ENCODE data around the gene PGM1.
A peak's percentile ranks its signal among the peaks of the same experiment; 100 is the strongest.

Gene PGM1

GRCh38 chr1:63601463-63601862, 8.3 kb downstream of the PGM1 start:
- no peak for DNase-seq

GRCh38 chr1:63601912-63602311, 8.7 kb downstream of the PGM1 start:
- DNase-seq = no peak

GRCh38 chr1:63602629-63603028, 9.4 kb downstream of the PGM1 start:
- no peak for DNase-seq

GRCh38 chr1:63603810-63604209, 10.6 kb downstream of the PGM1 start:
- DNase-seq = no peak

- no peak for DNase-seq
Observed at GRCh38 chr1:63607322-63607721, 14.1 kb downstream of the PGM1 start.

- DNase-seq = no peak
Observed at GRCh38 chr1:63611231-63611630, 18.0 kb downstream of the PGM1 start.

GRCh38 chr1:63612564-63612963, 19.4 kb downstream of the PGM1 start:
- no peak for DNase-seq

GRCh38 chr1:63612971-63613370, 19.8 kb downstream of the PGM1 start:
- no peak for DNase-seq

GRCh38 chr1:63615768-63616420, 22.7 kb downstream of the PGM1 start:
- DNase-seq = peak; percentile 79

- DNase-seq = no peak
Observed at GRCh38 chr1:63617450-63617849, 24.2 kb downstream of the PGM1 start.

GRCh38 chr1:63618011-63618410, 24.8 kb downstream of the PGM1 start:
- DNase-seq = no peak

- DNase-seq = no peak
Observed at GRCh38 chr1:63619558-63619957, 26.3 kb downstream of the PGM1 start.

GRCh38 chr1:63620671-63621070, 27.5 kb downstream of the PGM1 start:
- DNase-seq = no peak

GRCh38 chr1:63621075-63621474, 27.9 kb downstream of the PGM1 start:
- no peak for DNase-seq

- peak; percentile 22 for DNase-seq
Observed at GRCh38 chr1:63621698-63622097, 28.5 kb downstream of the PGM1 start.

GRCh38 chr1:63622849-63623566, 29.8 kb downstream of the PGM1 start:
- DNase-seq = peak; percentile 22

GRCh38 chr1:63623952-63624351, 30.7 kb downstream of the PGM1 start:
- peak; percentile 53 for DNase-seq

- no peak for DNase-seq
Observed at GRCh38 chr1:63624911-63625310, 31.7 kb downstream of the PGM1 start.

- DNase-seq = no peak
Observed at GRCh38 chr1:63626222-63626621, 33.0 kb downstream of the PGM1 start.

- DNase-seq = no peak
Observed at GRCh38 chr1:63628607-63629006, 35.4 kb downstream of the PGM1 start.

- DNase-seq = no peak
Observed at GRCh38 chr1:63630238-63630637, 37.0 kb downstream of the PGM1 start.

GRCh38 chr1:63630666-63631065, 37.5 kb downstream of the PGM1 start:
- DNase-seq = no peak

- no peak for DNase-seq
Observed at GRCh38 chr1:63632110-63632509, 38.9 kb downstream of the PGM1 start.

- no peak for DNase-seq
Observed at GRCh38 chr1:63633281-63633680, 40.1 kb downstream of the PGM1 start.

- DNase-seq = no peak
Observed at GRCh38 chr1:63634471-63634870, 41.3 kb downstream of the PGM1 start.
